Stomach (tissue), 9 donors: ENCODE measurements around the gene GATA6. TPM values are rescaled to one million over a fixed set of nuclear protein-coding genes. Genes with fewer than 3 reads are reported as not detected.
A peak's percentile ranks its signal among the peaks of the same experiment; 100 is the strongest.
"Not testable (repeated sequence)": the region's sequence is repeated elsewhere in the genome, so short reads cannot be mapped to it uniquely, and the experiment has no call there.

Experiments used
- DNase-seq, 2 donors: peaks; one replicate each; pipeline versions ENCODE4 v3.0.0 to v3.0.0-alpha.2; 2013 to 2019
- H3K27ac ChIP-seq, 5 donors: fragments of 200-600 bp in 4 of 5; sonication (generic) in 4 of 5; one replicate each; pipeline ENCODE4 v1.5.1; 2013 to 2019; ENCODE audit warnings: mild to moderate bottlenecking in 1 of 5, moderate library complexity in 1 of 5
- H3K27me3 ChIP-seq, 3 donors: fragments of 200-600 bp; sonication (generic); one replicate each; pipeline ENCODE4 v1.5.1; 2017 to 2019; ENCODE audit warnings: mixed run types in 1 of 3
- H3K36me3 ChIP-seq, 4 donors: fragments of 200-600 bp; sonication (generic); 1 replicate in 3 of 4; 2 replicates in 1 of 4; pipeline ENCODE4 v1.5.1; 2016 to 2019
- H3K4me1 ChIP-seq, 4 donors: fragments of 200-600 bp; sonication (generic); one replicate each; pipeline ENCODE4 v1.5.1; 2016 to 2019
- H3K4me3 ChIP-seq, 4 donors: fragments of 200-600 bp; sonication (generic) in 3 of 4; one replicate each; pipeline ENCODE4 v1.5.1; 2016 to 2019; ENCODE audit warnings: mild to moderate bottlenecking in 1 of 4
- H3K9me3 ChIP-seq, 4 donors: fragments of 200-600 bp; sonication (generic); one replicate each; pipeline ENCODE4 v1.5.1; 2016 to 2019
- CTCF ChIP-seq, 7 experiments: fragments of 450-650 bp in 4 of 7; fragments of 200-600 bp in 3 of 7; sonication (generic) in 3 of 7; IDR thresholded peaks; one replicate each; pipeline ENCODE4 v1.5.1; 2016 to 2019; ENCODE audit warnings: antibody characterized with exemption in 7 of 7, control low read depth in 2 of 7, mild to moderate bottlenecking in 1 of 7
- EP300 ChIP-seq: sonication (generic); formaldehyde crosslinking; IDR thresholded peaks from one replicate; pipeline ENCODE4 v1.6.1; 2017; ENCODE audit warnings: antibody characterized with exemption
- POLR2A ChIP-seq, 4 donors: fragments of 450-650 bp; IDR thresholded peaks; one replicate each; pipeline ENCODE4 v1.6.1; 2016; ENCODE audit warnings: antibody characterized with exemption in 4 of 4, control low read depth in 2 of 4, mild to moderate bottlenecking in 1 of 4, moderate library complexity in 1 of 4
- POLR2AphosphoS5 ChIP-seq, 3 donors: sonication (generic); formaldehyde crosslinking; IDR thresholded peaks; one replicate each; pipeline ENCODE4 v1.6.1; 2016; ENCODE audit warnings: antibody characterized with exemption in 3 of 3
- WGBS, 5 donors: extraction: QIAGEN DNeasy Blood & Tissue Kit in 3 of 5; methylation state at CpG; one replicate each; pipeline versions ENCODE4 v1.1.5 to v1.1.7; 2013 to 2018; 5-methylcytosine and 5-hydroxymethylcytosine counted together
- intact Hi-C: fragments of 100-400 bp; cut with DNase I; formaldehyde crosslinking; loops from one replicate; pipeline ENCODE4 v1.15.1; 2023; ENCODE audit warnings: low total_unique reads
- polyA plus RNA-seq, 3 donors: library from polyadenylated mRNA; stranded (reverse); fragments of 200-250 nt; gene quantifications; one replicate each; pipeline ENCODE4 v1.2.3, GENCODE V29; 2013
- total RNA-seq, 5 donors: library from RNA; depleted of rRNA; stranded (reverse); fragments of >200 nt; gene quantifications; one replicate each; pipeline versions ENCODE4 v1.1.0 to v1.2.3, GENCODE V29; 2014 to 2016
- donor health status: healthy with polysubstance abuse.
- donor health status: Bipolar disorder and iron deficiency.
- donor health status: healthy.

The GATA6 gene
- total and polyA plus RNA-seq, 8 donors, result 11.9 to 194 (median 75.7) TPM

- no peaks in the 10 kb centered on the region for H3K36me3 ChIP-seq
- H3K27me3 ChIP-seq, result no peaks in the 10 kb centered on the region
- H3K4me3 ChIP-seq, result no peak overlapping the region
- H3K4me1 ChIP-seq, result peaks cover 0 to under 1% (median 0%) of the 10 kb centered on the region in 4 donors
- 75 to 93% (median 83%) methylated on average over 3 to 5 of the region's 5 CpGs for WGBS, 5 donors
- DNase-seq, result no peak
- H3K9me3 ChIP-seq, result no peaks in the 10 kb centered on the region
- TF ChIP-seq EP300 (no peak), POLR2A (IDR thresholded peaks at IDR 0.05) (no peak), POLR2AphosphoS5 (IDR thresholded peaks at IDR 0.05) (no peak), CTCF (IDR thresholded peaks at IDR 0.05) (no peak)
- H3K27ac ChIP-seq, result no peak overlapping the region
- intact Hi-C loops, result no loop called here
Measured at GRCh38 chr18:22218835-22219234, 49.4 kb downstream of the GATA6 start.

GRCh38 chr18:22219568-22220355, 50.4 kb downstream of the GATA6 start:
- Histone ChIP-seq H3K9me3 (no peaks in the 10 kb centered on the region), H3K27ac (no peak overlapping the region), H3K4me3 (no peak overlapping the region), H3K36me3 (no peaks in the 10 kb centered on the region), H3K27me3 (no peaks in the 10 kb centered on the region), H3K4me1 (no peaks in the 10 kb centered on the region)
- intact Hi-C loops, result no loop called here
- 71 to 80% (median 73%) methylated on average over 11 of the region's 11 CpGs for WGBS, 5 donors
- DNase-seq, result no peak
- no peak for TF ChIP-seq POLR2A (IDR thresholded peaks at IDR 0.05)
- no peak for TF ChIP-seq POLR2AphosphoS5 (IDR thresholded peaks at IDR 0.05)
- TF ChIP-seq EP300, result no peak
- no peak for TF ChIP-seq CTCF (IDR thresholded peaks at IDR 0.05)

- H3K27me3 ChIP-seq, H3K4me1 ChIP-seq, H3K9me3 ChIP-seq, H3K36me3 ChIP-seq, H3K27ac ChIP-seq, H3K4me3 ChIP-seq, intact Hi-C loops, DNase-seq: not testable (repeated sequence)
Measured at GRCh38 chr18:22220585-22220984, 51.2 kb downstream of the GATA6 start.

- no peak overlapping the region for H3K4me3 ChIP-seq
- DNase-seq, result no peak
- WGBS, 5 donors, result 75 to 80% (median 78%) methylated on average over 3 of the region's 3 CpGs
- H3K27me3 ChIP-seq, result no peaks in the 10 kb centered on the region
- intact Hi-C loops, result no loop called here
- no peaks in the 10 kb centered on the region for H3K4me1 ChIP-seq
- no peak overlapping the region for H3K27ac ChIP-seq
- TF ChIP-seq CTCF (IDR thresholded peaks at IDR 0.05) (no peak), POLR2A (IDR thresholded peaks at IDR 0.05) (no peak), EP300 (no peak), POLR2AphosphoS5 (IDR thresholded peaks at IDR 0.05) (no peak)
- H3K36me3 ChIP-seq, result no peaks in the 10 kb centered on the region
- H3K9me3 ChIP-seq, result no peaks in the 10 kb centered on the region
Measured at GRCh38 chr18:22221350-22221749, 52.0 kb downstream of the GATA6 start.

- H3K27me3 ChIP-seq, result no peaks in the 10 kb centered on the region
- no peaks in the 10 kb centered on the region for H3K9me3 ChIP-seq
- no peak overlapping the region for H3K4me3 ChIP-seq
- H3K27ac ChIP-seq, result no peak overlapping the region
- peaks cover 0 to 3% (median 0%) of the 10 kb centered on the region in 4 donors for H3K4me1 ChIP-seq
- TF ChIP-seq CTCF (IDR thresholded peaks at IDR 0.05) (no peak), EP300 (no peak), POLR2AphosphoS5 (IDR thresholded peaks at IDR 0.05) (peak in 1 of 3 donors; percentile 41), POLR2A (IDR thresholded peaks at IDR 0.05) (no peak)
- H3K36me3 ChIP-seq, result no peaks in the 10 kb centered on the region
- intact Hi-C loops, result no loop called here
- peak; percentile 80 to 89 for DNase-seq
- 40 to 55% (median 45%) methylated on average over 13 of the region's 13 CpGs for WGBS, 5 donors
Measured at GRCh38 chr18:22223254-22223964, 54.0 kb downstream of the GATA6 start.
